Measurements from ENCODE around the gene SDHAF3.
"Not testable (repeated sequence)": the region's sequence is repeated elsewhere in the genome, so short reads cannot be mapped to it uniquely, and the experiment has no call there.

SDHAF3 gene

DNA sequence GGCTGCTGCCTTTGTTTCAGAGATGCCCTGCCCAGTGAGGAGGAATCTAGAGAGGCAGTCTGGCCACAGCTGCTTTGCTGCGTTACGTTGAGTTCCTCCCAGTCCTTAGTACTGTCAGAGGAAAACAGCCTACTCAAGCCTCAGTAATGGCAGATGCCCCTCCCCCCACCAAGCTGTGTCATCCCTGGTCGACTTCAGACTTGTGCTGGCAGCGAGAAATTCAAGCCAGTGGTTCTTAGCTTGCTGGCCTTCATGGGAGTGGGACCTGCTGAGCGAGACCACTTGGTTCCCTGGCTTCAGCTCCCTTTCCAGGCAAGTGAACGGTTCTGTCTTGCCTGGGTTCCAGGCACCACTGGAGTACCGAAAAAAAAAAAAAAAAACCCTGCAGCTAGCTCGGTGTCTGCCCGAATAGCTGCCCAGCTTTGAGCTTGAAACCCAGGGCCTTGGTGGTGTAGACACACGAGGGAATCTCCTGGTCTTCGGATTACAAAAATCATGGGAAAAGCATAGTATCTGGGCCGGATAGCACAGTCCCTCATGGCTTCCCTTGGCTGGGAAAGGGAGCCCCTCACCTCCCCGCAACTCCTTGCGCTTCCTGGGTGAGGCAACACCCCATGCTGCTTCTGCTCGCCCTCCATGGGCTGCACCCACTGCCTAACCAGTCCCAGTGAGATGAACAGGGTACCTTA is 9.1 kb downstream of the SDHAF3 start:
- no peak for FAIRE-seq

GRCh38 chr7:97128736-97129135 is 11.2 kb downstream of the SDHAF3 start:
- FAIRE-seq: no peak

GRCh38 chr7:97130417-97131139 is 13.1 kb downstream of the SDHAF3 start:
- no peak for FAIRE-seq

DNA sequence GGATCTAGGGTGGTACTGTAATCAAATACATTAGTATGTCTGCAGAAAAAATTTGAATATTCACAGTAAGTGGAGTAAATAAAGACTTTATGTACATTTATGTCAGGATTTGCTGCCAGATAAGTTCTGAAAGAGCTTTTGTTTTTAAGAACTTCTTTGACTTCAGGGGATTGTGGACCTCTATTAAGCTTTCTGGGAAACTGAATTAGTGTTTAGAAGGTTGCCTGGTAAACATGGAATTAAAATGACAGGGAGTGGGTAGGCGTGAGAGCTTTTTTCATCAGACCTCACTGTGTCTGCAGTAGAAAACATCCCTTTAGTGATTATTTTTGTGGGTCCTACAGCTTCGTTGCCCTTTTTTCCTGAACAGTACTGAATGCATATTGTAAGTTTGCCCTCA is 15.7 kb downstream of the SDHAF3 start:
- FAIRE-seq: no peak

GRCh38 chr7:97138830-97139229 is 21.3 kb downstream of the SDHAF3 start:
- FAIRE-seq: no peak

GRCh38 chr7:97145068-97145467 is 27.6 kb downstream of the SDHAF3 start:
- peak; percentile 87 for FAIRE-seq

DNA sequence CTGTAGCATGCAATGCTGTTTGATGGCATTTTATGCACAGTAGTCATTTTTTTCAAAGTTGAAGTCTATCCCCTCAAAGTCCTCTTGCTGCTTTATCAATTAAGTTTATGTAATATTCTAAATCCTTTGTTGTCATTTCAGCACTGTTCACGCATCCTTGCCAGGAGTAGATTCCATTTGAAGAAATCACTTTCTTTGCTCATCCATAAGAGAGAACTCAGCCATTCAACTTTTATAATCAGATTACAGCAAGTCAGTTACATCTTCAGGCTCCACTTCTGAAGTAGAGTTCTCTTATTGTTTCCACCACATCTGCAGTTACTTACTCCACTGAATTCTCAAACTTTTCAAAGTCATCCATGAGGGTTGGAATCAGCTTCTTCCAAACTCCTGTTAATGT is 32.3 kb downstream of the SDHAF3 start:
- FAIRE-seq: no peak

DNA sequence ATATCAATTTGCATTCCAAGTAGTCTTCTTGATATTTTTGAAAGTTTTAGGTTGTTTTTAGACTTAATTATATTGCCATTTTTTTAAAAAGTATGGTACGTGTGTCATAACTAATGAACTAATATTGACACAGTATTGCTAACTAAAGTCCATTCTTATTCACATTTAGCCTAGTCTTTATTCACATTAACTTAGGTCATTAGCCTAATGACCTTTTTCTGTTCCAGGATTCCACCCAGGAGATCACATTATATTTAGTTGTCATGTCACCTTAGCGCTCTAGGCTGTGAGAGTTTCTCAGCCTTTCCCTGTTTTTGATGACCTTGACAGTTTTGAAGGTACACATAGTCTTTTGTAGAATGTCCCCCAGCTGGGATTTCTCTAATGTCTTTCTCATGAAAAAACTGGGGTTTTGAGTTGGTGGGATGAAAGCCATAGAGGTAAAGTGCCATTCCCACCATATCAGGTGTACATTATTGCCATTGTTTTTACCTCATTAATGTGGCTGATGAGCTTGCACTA is 38.5 kb downstream of the SDHAF3 start:
- no peak for FAIRE-seq

GRCh38 chr7:97159984-97160383 is 42.5 kb downstream of the SDHAF3 start:
- not testable (repeated sequence) for FAIRE-seq

- FAIRE-seq: not testable (repeated sequence)
Measured at GRCh38 chr7:97161609-97162008, 44.1 kb downstream of the SDHAF3 start.

DNA sequence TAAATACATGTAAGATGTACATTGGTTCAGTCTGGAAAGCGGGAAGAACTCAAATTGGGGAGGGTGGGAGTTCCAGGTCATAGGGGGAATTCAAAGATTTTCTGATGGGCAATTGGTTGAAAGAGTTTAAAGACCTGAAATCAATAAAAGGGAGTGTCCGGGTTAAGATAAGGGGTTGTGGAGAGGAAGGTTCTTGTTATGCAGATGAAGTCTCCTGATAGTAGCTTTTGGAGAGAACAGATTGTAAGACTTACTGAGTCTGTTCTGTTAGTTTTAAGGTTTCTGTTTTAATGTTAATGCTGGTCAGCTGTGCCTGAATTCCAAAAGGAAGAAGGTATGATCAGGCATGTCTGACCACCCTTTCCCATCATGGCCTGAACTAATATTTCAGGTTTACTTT is 48.8 kb downstream of the SDHAF3 start:
- FAIRE-seq: no peak

DNA sequence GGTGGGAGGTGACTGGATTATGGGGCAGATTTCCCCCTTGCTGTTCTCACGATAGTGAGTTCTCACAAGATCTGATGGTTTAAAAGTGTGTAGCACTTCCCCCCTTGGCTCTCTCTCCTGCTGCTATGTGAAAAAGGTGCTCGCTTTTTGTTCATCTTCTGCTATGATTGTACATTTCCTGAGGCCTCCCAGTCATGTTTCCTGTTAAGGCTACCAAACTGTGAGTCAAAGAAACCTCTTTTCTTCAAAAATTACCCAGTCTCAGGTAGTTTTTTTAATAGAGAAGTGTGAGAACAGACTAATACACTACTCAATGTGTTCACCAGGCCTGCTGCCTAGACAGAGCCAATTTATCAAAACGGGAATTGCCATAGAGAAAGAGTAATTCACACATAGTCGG is 49.7 kb downstream of the SDHAF3 start:
- FAIRE-seq: no peak

DNA sequence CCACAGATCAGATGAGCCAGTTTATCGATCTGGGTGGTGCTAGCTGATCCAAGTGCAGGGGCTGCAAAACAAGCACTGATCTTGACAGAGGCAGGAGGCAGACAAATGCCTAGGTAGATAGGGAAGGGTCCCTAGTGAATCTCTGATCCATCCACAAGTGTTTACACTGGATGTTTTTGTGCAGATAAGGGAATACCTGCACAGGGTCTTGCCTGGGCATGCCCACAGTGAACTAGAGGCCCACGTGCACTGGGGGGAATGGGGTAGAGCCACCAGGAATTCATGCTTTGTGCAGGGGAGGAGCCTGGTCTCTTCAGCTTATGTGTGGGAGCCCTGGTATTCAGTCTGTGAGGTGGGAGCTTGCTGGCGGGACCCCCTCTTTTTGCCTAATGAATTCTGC is 50.3 kb downstream of the SDHAF3 start:
- no peak for FAIRE-seq

GRCh38 chr7:97174303-97174702 is 56.8 kb downstream of the SDHAF3 start:
- no peak for FAIRE-seq

DNA sequence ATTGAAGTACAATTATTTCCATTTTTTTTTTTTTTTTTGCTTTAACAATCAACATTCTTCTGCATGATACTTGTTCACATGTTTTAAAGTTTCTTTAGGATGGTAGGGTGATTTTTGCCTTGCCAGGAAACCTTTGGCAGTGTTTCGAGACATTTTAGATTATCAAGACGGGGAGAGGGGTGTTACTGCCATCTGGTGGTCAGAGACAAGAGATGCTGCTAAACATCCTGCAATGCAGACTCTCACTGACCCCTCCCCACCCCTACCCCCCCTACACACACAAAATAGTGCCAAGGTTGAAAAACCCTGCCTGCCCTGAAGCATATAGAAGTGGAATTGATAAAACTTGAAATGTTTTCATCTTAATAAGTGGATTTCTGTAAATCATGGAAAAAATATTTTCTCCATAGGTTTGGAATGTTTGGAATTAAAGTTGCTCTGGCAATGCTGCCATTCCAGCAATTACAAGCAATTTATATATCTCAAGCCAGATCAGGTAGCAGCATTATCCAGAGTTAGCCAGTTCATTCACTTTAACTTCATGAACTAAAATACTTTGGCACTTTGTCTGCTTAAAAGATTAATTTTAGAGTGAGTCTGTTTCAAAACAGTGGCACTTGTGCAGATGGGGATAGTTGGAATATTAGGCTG is 62.1 kb downstream of the SDHAF3 start:
- FAIRE-seq: peak; percentile 85

DNA sequence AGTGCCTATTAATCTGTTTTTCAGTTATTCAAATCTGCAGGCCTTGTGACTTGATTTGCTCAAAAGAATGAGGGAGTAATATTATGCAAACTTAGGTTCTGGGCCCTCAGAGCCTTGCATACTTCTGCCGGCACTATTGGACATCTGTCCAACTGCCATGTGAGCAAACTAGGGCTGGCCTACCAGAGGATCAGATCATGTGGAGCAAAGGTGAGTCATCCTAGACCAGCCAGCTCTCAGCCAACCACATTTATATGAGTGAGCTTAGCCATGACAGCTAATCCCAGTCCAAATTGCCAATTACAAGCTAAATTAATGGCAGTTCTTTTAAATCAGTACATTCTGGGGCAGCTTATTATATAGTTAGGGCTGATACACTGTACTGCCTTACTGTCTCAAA is 69.6 kb downstream of the SDHAF3 start:
- FAIRE-seq: no peak

GRCh38 chr7:97196174-97196573 is 78.7 kb downstream of the SDHAF3 start:
- FAIRE-seq: not testable (repeated sequence)

DNA sequence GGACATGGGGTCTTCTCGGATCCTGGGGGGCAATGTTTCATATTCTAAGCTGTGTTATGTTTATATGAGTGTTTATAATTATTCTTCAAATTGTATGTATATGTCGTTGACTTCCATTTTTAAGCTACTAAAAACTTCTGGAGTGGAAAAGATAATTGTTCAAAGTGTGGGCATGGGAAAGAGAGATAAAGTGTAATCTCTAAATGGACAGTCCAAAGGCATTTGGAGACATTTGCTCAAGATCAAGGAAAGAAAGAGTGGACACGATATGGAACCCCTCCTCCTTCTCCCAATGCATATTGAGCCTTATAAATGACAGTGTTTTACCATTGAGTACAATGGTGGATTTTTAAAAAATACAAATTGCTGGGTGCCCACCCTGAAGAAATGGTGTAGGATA is 81.1 kb downstream of the SDHAF3 start:
- no peak for FAIRE-seq

DNA sequence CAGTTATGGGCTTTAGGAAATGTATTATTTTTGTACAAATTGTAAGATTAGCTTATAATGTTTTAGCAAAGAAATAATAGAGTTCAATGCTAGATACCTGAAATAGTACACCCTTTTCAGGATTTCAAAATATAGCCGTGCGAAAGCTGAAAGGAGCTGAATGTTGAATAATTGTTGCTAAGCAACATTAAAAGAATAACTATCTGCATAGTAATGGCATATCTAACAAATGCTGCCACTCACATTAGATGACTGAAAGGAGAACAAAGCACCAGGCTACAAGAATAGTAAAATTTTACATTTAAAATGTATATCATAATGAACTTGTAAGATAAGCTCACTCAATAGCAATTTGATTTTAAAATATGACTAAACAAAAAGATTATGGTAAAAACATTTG is 82.5 kb downstream of the SDHAF3 start:
- no peak for FAIRE-seq

DNA sequence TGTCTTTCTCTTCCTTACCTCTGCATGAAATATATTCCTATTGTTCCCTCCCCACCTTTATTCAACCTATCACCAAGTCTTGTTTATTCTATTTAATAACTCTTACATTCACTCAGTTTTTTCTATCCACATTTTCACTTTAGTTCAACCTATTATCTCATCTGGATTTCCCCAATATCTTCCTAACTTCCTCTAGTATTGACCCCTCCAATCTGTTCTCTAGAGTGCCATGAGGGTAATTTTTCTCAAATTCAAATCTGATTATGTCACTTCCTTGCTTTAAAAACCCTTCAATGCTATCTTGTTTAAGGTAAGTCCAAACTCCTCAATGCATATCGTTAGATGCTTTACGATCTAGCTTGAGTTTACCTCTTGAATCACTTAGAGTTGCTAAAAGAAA is 86.5 kb downstream of the SDHAF3 start:
- no peak for FAIRE-seq

DNA sequence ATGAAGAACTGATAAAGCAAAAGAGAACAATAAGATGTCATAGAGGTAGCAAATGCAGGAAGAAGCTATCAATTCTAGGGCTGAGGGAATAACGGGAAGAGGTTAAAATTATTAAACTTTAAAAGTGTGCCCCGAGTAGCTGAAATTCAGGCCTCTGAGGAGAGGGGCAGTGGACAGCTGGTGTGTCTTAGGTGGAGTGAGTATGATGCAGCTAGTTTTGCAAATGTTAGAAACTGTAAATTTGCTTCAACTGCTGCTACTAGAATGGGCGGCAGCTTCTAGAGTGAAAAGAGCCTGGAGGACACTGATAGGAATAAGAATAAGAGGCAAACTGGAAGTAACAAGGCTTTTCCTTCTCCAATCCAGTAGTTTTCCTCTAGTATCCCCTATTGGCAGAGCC is 87.3 kb downstream of the SDHAF3 start:
- FAIRE-seq: no peak

GRCh38 chr7:97215556-97215955 is 98.1 kb downstream of the SDHAF3 start:
- FAIRE-seq: no peak

GRCh38 chr7:97218767-97219166 is 101.3 kb downstream of the SDHAF3 start:
- no peak for FAIRE-seq

DNA sequence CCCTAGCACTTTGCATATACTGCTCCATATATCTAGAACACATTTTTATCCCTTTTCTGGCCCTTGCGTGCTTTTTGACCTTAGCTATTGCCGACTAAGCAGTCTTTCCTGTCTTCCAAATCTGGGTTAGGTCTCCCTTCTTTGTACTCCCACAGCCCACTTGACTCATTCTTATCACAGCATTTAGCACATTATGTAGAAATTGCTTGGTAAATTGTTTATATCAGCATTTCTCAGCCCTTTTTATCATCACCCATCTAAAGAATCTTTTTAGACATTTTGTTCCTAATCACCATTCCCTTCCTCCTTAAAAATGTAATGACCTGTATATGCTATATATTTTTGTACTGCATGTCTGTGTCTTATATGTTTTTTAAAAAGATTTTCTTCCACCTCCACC is 101.7 kb downstream of the SDHAF3 start:
- no peak for FAIRE-seq
